ENCODE results near the gene BMAL1.

Gene BMAL1

DNA sequence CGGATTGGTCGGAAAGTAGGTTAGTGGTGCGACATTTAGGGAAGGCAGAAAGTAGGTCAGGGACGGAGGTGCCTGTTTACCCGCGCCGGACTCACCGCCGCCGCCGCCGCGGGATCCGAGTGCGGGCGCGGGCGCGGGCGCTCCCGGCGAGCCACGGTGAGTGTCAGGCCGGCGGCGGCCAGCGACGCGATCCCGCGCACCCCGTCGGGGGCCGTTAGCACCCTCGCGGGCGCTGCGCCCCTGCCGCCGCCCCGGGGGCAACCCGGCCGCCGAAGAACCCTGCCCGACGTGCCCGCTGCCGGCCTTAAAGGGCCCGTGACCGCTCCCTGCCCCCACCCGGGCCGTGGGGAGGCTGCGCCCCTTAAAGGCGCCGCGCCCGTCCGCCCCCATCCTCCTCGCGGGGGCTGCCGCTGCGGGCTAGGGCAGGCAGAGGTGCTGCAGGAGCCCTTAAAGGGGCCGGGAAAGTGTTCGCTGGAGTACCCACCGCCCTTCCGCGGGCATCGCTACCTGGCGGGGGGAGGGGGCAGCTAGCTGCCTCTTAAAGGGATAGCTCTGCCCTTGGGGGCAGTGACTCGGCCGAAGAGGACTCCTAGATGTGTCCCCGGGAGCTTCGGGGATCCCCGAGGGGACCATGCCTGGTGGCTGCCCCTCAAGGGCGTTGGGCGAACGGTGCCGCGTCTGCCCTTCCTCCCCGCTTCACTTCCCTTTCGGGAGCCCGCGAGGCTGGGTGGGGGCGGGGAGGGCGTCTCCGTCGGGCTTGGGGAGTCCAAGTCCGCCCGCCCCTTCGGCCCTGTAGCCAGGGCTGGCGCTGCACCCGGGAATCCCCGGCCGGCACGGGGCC is at the start of gene BMAL1:
TSS of gene BMAL1 (plus strand) at position 23 of the 841 bp plus-strand sequence. CDS start 76,519 bp downstream, outside the sequence.
- no peak for TF ChIP-seq CREB1 (IDR thresholded peaks at IDR 0.05; ENCODE audit: low read depth)
- TF ChIP-seq, protein P1, sequence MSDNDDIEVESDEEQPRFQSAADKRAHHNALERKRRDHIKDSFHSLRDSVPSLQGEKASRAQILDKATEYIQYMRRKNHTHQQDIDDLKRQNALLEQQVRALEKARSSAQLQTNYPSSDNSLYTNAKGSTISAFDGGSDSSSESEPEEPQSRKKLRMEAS (IDR thresholded peaks at IDR 0.05) = peak; percentile 73
- TF ChIP-seq EP300 (IDR thresholded peaks at IDR 0.05; ENCODE audit: borderline replicate concordance) = 0 out of 2 replicates have a peak, but pooled peaks have one; percentile 19
- TF ChIP-seq NFIC (IDR thresholded peaks at IDR 0.05) = no peak

DNA sequence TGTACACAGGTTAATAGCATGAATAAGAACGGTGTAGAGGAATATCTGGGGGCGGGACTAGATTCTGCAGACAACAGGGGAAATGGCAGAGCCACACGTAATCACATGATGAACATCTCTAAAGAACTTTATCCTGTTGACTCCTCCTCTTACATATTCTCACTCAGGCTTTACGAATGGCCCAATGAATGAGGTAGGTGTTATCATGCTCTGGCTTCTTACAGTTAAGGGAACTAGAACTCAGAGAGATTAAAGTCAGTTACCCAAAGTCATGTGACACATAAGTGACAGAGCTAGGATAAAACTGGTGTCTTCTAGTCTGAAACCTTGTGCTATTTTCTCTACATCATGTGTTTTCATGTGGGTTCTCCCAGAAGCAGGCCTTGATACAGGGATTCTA is 49.0 kb upstream of the BMAL1 start:
- TF ChIP-seq, protein P2, sequence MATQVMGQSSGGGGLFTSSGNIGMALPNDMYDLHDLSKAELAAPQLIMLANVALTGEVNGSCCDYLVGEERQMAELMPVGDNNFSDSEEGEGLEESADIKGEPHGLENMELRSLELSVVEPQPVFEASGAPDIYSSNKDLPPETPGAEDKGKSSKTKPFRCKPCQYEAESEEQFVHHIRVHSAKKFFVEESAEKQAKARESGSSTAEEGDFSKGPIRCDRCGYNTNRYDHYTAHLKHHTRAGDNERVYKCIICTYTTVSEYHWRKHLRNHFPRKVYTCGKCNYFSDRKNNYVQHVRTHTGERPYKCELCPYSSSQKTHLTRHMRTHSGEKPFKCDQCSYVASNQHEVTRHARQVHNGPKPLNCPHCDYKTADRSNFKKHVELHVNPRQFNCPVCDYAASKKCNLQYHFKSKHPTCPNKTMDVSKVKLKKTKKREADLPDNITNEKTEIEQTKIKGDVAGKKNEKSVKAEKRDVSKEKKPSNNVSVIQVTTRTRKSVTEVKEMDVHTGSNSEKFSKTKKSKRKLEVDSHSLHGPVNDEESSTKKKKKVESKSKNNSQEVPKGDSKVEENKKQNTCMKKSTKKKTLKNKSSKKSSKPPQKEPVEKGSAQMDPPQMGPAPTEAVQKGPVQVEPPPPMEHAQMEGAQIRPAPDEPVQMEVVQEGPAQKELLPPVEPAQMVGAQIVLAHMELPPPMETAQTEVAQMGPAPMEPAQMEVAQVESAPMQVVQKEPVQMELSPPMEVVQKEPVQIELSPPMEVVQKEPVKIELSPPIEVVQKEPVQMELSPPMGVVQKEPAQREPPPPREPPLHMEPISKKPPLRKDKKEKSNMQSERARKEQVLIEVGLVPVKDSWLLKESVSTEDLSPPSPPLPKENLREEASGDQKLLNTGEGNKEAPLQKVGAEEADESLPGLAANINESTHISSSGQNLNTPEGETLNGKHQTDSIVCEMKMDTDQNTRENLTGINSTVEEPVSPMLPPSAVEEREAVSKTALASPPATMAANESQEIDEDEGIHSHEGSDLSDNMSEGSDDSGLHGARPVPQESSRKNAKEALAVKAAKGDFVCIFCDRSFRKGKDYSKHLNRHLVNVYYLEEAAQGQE (IDR thresholded peaks at IDR 0.05; ENCODE audit: low read depth) = no peak
- TF ChIP-seq, protein P1 (IDR thresholded peaks at IDR 0.05) = no peak
- no peak for TF ChIP-seq NFIC (IDR thresholded peaks at IDR 0.05)
- TF ChIP-seq TCF12 (IDR thresholded peaks at IDR 0.05; ENCODE audit: low read depth) = no peak
- TF ChIP-seq CREB1 (IDR thresholded peaks at IDR 0.05; ENCODE audit: low read depth) = no peak
- no peak for TF ChIP-seq TEAD4 (IDR thresholded peaks at IDR 0.05)
- TF ChIP-seq, protein P3, sequence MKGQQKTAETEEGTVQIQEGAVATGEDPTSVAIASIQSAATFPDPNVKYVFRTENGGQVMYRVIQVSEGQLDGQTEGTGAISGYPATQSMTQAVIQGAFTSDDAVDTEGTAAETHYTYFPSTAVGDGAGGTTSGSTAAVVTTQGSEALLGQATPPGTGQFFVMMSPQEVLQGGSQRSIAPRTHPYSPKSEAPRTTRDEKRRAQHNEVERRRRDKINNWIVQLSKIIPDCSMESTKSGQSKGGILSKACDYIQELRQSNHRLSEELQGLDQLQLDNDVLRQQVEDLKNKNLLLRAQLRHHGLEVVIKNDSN (IDR thresholded peaks at IDR 0.05) = no peak
- no peak for TF ChIP-seq ZBTB7A (IDR thresholded peaks at IDR 0.05; ENCODE audit: low read depth)
- no peak for TF ChIP-seq EP300 (IDR thresholded peaks at IDR 0.05; ENCODE audit: borderline replicate concordance)
- TF ChIP-seq RAD21 (IDR thresholded peaks at IDR 0.05; ENCODE audit: low read depth) = no peak
- TF ChIP-seq YY1 (IDR thresholded peaks at IDR 0.05; ENCODE audit: low read depth) = no peak
- TF ChIP-seq FOXM1 (IDR thresholded peaks at IDR 0.05; ENCODE audit: borderline replicate concordance, low read depth) = no peak
- TF ChIP-seq EGR1 (IDR thresholded peaks at IDR 0.05) = no peak
- no peak for TF ChIP-seq CEBPB (IDR thresholded peaks at IDR 0.05)
- TF ChIP-seq TAF1 (IDR thresholded peaks at IDR 0.05; ENCODE audit: low read depth) = no peak

DNA sequence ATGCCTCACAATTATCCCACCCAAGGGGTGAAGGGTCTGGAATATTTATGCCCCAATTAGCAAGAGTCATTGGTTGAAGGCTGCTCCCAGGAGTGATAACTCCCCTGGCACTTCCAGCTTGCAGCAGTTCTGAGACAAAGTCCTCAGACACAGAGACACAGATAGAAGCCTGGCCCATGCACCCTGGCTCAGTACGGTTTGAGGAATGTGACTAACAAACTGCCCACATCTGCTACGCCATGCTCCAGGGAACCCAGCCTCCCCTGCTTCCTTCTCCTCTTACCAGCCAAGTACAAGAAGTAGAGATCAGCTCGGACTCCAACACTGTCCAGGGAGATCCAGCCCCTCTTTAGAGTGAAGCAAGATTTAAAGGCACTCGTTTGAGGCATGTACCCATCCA is 48.5 kb upstream of the BMAL1 start:
- TF ChIP-seq RAD21 (IDR thresholded peaks at IDR 0.05; ENCODE audit: low read depth) (no peak), TAF1 (IDR thresholded peaks at IDR 0.05; ENCODE audit: low read depth) (no peak), NFIC (IDR thresholded peaks at IDR 0.05) (no peak), EP300 (IDR thresholded peaks at IDR 0.05; ENCODE audit: borderline replicate concordance) (no peak), TEAD4 (IDR thresholded peaks at IDR 0.05) (no peak)
- TF ChIP-seq, protein P3 (IDR thresholded peaks at IDR 0.05) = no peak

GRCh38 chr11:13229711-13230318 is 47.8 kb upstream of the BMAL1 start:
- TF ChIP-seq EGR1 (IDR thresholded peaks at IDR 0.05) (no peak), CREB1 (IDR thresholded peaks at IDR 0.05; ENCODE audit: low read depth) (no peak), YY1 (IDR thresholded peaks at IDR 0.05; ENCODE audit: low read depth) (no peak), FOXM1 (IDR thresholded peaks at IDR 0.05; ENCODE audit: borderline replicate concordance, low read depth) (no peak), CEBPB (IDR thresholded peaks at IDR 0.05) (no peak), TCF12 (IDR thresholded peaks at IDR 0.05; ENCODE audit: low read depth) (no peak), NFIC (IDR thresholded peaks at IDR 0.05) (no peak), EP300 (IDR thresholded peaks at IDR 0.05; ENCODE audit: borderline replicate concordance) (no peak), ZBTB7A (IDR thresholded peaks at IDR 0.05; ENCODE audit: low read depth) (no peak), RAD21 (IDR thresholded peaks at IDR 0.05; ENCODE audit: low read depth) (no peak), TAF1 (IDR thresholded peaks at IDR 0.05; ENCODE audit: low read depth) (no peak), TEAD4 (IDR thresholded peaks at IDR 0.05) (no peak)
- TF ChIP-seq, protein P1 (IDR thresholded peaks at IDR 0.05) = no peak
- TF ChIP-seq, protein P3 (IDR thresholded peaks at IDR 0.05) = no peak
- TF ChIP-seq, protein P2 (IDR thresholded peaks at IDR 0.05; ENCODE audit: low read depth) = no peak
